ENCODE measurements around the gene ATP5PD.

- no peak for TF ChIP-seq CTCF (IDR thresholded peaks at IDR 0.05; ENCODE audit: borderline replicate concordance, extremely low read depth, low read length, poor library complexity, severe bottlenecking)
- no peak for TF ChIP-seq EZH2 (IDR thresholded peaks at IDR 0.05; ENCODE audit: borderline replicate concordance, low read depth, low read length, severe bottlenecking)
Observed at GRCh38 chr17:75041656-75042280, 5.0 kb downstream of the ATP5PD start.
